GM18861 (cell line): Measurements from ENCODE around the gene DDN.

Experiments
- ATAC-seq: cut with Tn5 transposase; IDR thresholded peaks from one replicate; pipeline ENCODE4 v1.9.1; 2021; ENCODE audit not compliant: unreplicated experiment

Gene DDN

DNA sequence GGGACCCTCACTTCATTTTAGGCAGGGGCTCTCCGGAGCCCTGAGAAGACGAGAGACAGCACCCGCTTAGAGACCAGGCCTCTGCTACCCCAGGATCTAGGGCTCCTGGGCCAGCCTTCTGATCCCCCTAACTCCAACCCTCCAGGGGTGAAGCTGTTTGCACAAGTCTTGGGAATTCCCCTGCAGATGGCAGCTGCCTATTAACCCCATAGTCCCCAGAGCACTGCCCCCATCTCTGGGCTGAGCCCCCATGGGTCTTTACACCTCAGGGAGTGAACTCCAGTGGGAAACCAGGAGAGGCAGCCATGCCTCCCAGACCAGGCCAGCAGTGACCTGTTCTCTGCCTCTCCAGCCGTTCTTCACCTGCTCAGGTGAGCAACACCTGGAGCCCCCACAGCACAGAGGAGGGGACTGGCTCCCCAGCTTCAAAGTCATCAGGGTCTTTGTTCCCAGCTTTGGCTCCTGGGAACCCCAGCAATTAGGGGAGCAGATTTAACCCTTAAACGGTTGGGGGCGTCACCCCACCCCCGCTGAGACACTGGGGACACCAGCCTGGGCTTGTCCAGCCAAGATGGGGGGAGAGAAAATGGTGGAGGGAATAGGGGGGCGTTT is 29.9 kb downstream of the DDN start:
- ATAC-seq = no peak

DNA sequence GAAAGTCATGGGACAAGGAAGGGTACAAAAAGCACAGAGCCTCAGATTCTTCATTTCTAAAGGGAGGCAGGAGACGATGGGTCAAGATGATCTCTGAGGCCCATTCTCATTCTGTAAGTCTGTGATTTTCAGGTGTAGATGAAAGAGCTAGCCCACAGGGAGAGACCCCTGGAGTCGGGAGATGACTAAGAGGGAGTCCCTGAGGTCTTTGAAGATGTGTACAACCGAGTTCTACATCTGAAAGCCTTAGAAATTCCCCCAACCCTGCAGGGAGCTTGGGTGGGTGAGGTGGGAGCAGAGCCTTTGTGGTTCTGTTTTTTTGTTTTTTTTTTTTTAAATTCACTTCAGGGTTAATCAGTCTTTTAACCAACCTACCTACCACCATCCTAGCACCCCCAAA is 30.7 kb downstream of the DDN start:
- no peak for ATAC-seq

DNA sequence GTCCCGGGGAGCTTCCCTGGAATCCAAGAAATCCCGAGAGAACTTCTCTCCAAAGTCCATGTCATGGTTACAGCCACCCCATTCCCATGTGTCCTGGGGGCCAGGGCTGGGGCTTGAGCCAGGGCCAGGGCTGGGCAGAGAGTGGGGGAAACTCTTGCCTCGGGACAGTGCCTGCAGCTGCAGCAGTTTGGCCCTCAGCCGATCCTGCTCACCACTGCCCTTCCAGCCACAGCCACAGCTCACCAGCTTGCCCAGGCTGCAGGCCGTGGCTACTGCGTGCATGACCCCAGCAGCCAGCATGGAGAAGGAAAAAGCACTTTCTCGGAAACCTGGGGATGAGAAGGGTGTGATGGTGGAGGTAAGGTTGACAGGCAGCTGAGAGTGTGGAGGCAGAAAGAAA is 31.2 kb downstream of the DDN start:
- ATAC-seq = no peak

DNA sequence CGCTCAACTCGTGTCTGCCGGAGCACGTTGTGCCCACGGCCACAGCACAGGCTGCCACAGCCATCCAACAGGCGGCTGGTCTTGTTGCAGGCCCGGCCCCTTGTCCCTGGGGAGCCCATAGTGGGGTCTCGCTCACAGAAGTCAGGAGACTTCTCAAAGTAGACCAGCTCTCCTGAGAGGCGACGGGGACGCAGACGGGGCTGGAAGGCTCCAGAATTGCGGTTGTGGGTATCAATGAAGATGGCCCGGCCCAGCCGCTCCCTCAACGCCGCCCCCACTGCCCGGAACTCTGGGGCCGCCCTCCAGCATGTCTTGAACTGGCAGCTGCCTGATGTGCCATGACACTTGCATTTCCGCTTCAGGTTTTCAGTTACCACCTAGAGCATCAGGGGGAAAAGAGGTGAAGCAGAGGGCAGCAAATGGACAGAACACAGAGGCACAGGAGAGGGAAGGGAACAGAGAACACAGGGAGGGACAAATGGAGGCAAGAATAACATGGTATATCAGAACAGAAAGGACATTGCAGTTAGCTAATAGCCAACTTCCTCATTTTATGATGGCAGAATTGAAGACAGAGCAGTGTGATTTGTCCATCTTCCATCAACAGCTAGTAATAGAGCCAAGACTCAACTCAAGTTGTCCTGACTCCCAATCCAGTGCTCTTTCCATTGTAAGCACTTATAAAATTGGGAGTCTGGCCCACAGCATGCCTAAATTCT is 32.8 kb downstream of the DDN start:
- ATAC-seq = no peak

DNA sequence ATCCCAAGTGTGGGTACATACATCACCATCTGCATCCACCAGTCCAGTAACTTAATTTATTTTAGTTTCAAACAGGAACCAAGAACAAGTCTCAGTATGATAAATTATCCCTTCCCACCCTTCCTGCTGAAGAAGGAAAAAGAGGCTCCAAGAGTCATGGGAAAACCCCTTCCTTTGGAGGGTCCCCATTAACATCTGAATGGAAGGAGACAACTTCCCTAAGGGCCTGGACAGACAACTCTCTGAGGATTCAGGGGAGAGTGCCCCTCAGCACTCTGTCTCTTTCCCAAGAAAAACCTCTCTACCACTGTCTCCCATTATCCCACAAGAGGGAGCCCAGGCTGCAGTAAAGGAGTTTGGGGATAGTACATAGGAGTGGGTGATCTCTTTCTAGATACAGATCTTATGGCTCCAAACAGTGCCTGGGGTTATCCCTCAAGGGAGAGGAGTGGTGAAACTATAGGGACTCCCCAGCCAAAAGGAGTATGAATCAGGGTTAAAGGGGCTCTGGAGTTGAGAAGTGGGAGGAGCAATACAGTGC is 33.8 kb downstream of the DDN start:
- no peak for ATAC-seq

DNA sequence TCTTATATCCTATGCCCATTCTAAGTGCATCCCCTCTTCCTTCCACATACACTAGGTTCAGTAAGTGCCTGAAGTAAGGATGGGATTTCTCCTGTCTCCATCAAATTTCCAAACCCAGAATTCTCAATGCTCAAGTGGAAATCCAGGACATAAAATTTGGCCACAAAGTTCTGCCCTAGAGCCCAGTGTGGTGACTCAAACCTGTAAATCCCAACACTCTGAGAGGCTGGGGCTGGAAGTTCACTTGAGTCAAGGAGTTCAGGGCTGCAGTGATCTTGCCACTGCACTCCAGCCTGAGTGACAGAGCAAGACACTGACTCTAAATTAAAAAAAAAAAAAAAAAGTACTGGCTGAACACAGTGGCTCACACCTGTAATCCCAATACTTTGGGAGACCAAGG is 37.4 kb downstream of the DDN start:
- no peak for ATAC-seq

DNA sequence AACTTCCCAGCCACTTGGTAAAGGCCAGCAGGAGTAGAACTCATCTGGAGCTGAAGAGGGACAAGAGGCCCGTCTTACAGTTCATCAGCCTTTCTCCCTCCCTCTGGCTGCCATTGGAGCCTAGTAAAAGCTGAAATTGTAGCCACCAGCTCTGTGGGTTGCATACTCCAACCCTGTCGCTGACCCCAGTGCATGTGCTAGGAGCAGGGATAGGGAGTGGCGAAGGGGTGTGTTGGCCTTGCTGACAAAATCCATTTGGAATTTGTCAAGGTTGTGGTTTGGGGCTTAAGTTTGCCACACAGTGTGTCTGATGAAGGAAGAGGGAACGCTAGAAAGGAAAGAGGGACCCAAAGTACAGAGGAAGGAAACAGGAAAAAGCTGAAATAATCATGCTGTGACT is 37.8 kb downstream of the DDN start:
- ATAC-seq = no peak

DNA sequence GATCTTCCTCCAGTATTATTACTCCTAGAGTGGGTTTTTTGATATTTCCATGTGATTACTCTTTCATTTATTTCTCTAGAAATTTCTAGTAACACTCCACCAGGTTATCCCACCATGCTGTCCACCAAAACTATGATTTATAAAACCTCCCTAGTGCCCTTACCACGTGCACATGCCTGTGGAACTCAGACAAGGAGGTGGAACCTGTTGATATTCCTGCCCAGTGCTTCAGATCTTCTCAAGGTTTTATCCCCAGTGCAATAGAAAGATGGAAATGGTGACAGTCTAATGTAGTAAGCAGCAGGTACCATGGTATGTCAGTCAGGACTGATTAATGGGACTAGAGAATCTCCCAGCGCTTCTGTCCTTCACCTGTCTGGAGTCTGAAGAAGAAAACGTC is 38.3 kb downstream of the DDN start:
- ATAC-seq = no peak

DNA sequence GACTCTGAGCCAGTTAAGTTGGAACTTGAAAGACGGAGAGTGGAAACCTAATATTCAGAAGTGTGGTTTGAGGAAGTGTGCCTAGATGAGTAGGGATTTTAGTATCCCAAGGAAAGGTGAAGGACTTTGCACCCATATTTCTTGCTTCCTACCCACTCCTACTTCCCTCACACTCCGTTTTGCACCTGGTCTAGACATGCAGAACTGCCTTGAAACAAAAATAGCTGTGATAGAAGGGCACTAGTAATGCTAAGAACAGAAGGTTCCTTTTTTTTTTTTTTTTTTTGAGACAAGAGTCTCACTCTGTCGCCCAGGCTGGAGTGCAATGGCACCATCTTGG is 41.2 kb downstream of the DDN start:
- no peak for ATAC-seq

DNA sequence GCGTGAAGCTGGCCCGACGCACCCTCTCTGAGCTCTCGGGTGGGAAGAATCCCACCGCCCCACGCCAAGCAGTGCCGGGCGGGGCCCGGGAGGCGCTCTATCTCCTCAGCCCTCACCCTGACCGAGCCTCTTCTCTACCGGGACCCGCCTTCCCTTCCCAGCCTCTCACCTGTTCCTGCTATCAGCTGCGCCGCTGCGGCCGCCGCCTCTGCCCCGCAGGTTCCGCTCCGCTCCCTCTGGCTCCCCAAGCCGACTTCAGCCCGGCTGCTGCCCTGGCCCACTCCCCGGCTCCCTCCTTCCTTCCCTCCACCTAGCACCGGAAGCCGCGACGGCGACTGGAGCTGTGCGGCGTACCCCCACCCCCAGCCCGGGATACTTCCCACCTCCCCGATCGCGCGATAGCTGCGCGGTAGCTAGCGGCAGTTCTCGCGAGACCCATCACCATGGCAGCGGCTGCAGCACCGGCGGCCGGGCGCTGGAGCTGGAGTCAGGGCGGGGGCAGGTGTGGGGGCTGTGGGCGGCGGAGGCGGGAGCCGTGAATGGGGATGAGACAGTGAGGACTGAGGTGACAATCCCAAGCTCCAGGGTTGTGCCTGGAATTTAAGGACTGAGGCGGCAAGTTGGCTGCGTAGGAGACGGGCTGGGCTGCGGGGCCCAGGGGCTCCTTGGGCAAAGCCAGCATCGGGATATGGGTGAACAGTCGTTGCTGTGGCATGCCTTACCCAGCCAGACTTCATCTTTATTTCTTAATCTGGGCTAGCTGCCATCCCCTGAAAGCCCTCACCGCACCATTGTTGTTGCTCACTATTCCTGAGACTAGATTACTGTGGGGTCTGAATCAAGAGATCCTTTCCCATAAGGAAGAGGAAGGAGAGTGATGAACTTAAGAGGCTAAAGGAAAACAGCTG is 41.8 kb downstream of the DDN start, which contains the start of gene ARF3:
Gene ARF3, minus strand, starts transcription at position 347 of the 908 bp plus-strand sequence. CDS start 16,392 bp downstream, outside the sequence.
- ATAC-seq = peak; percentile 89

DNA sequence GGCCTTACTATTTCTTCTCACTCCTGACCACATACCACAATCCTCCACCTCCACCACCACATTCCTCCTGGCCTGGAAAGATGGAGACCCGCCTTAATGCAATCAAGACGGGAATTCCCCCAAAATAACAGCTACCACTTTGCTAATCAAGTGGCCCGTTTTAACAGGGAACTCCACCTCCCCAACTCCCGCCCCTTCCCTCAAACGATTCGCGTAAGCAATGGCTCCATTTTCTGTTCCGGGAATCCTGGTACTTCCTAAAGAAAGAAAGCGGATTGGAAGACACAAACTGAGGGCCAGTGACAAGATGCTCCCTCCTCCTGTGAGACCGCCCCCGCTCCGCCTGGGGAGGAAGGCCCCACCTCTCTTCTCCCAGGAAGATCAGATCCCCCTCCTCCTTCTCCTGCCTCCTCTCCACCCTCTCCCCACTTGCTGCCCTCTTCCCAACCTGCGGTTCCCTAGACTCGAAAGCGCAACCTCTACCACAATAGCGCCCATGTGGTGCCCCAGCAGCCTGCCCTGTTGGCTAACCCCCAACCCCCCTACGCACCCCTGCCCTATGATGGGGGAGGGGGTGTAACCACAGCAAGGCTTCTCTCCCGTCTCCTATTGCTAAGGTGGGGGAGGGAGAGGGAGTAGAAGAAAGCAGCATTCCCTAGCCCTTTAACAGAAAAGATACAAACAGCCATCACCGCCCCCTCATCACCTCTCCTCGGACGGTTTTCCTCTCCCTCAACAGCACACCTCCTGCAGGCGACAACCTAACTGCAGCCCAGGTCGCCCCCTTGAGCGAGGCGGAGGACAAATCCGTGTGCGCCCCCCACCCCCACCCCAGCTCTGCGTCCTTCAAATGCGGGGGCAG is 42.7 kb downstream of the DDN start:
- no peak for ATAC-seq

DNA sequence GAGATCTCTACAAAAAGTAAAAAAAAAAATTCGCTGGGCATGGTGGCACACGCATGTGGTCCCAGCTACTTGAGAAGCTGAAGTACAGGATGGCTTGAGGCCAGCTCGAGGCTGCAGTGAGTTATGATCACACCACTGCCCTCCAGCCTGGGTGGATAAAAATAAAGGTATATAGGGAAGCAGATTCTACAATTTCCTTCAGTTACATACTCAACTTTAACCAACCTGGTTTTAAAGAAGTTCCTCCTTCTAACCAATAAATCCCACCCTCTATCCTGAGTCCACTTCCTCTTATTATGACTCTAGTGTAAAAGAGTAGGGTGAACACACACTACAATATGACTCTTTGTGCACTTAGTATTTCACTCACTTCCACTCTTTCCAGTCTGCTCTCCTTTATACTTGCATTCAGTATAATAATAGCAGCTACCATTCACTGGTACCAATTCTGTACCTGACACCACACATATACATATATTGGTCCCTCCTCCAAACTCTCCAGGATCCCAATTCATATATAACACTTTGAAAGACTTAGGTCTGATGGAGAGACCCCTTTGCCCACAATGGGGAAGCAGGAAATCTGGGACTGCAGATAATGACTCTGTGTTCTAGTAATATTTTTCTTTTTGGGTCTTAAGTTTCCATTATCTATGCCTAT is 44.2 kb downstream of the DDN start:
- ATAC-seq = no peak

DNA sequence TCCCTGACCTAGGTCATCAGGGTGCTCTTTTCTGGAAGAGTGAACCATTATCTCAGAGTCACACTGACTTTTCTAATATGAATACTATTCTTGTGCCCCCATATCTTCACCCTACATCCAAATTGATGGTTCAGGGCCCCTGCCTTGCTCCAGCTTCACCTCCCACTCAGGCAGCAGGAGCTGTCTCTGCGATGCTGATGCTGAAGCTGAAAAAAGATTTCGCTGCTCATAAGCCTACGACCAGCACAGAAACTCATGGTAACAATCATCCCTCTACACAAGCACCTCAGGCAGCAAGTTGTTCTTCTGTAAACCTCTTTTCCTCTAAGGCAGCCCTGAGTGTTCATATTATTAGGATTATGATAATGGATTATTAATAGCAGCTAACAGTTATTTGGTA is 45.1 kb downstream of the DDN start:
- ATAC-seq = no peak

DNA sequence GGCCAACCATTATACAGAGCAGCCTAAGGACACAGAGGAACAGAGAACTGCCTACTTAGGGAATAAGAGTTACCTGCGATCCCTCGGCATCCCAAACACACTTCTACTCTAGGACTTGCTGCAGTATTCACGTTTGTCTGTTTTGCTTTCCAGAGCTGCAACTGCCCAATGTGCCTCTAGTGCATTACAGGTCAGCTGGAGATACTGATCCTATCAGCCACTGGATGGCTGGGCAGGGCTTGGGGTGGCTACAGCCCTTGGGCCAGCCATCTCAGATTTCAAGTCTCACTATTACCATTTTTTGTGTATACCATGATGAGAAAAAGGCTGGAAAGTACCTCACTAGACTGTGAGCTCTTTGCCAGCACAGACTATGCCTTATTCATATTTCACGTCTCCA is 46.5 kb downstream of the DDN start:
- no peak for ATAC-seq

DNA sequence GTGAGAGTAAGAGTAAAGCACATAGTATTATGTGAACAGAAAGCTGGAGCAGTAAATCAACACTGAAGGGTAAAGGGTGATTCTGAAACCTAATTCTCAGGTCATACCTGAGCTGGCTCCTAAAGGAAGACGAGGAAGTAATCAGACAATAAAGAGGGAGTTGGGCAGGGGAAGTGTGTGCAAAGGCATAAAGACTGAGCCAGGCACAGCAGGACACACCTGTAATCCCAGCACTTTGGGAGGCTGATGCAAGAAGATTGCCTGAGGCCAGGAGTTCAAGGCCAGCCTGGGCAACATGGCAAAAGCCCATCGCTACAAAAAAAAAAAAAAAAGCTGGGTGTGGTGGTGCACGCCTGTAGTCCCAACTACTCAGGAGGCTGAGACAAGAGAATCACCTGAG is 51.4 kb downstream of the DDN start:
- ATAC-seq = no peak

DNA sequence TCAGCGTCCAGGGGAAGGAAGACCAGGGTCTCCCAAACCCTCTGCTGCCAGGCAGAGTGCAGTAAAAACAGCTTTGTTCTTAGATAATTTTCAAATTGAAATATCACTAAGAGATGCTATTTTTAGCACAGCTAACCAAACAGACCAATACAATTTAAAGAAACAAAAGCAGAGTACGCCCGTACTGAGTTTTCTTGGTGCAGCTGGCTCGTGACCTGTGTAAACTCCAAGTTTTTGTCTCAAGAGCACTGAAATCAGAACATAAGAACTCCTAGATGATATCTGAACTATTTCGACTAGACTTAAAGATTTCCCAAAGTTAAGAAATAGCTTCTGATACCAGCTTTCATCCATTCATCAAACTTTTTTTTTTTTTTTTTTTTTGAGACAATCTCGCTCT is 52.2 kb downstream of the DDN start:
- no peak for ATAC-seq

DNA sequence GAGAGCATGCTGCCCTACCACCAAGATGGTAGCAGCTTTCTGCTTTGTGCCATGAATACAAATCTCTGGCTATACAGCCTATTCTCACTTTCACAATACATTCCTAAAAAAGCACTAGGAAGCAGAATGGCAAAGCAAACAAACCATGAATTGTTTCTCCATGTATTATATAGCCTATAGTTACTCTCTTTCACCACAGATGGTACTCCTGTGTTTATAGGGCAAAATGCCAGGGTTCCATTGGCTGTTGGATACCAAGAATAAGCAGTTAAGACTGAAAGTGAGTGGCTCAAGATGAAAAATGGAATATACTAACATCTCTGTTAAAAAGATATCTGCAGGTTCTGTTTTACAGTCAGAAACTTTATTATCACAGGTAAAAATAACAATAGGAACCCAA is 53.0 kb downstream of the DDN start:
- no peak for ATAC-seq
